HG03039 (cell line): ENCODE data around the gene BPIFB2.

Experiments
- ATAC-seq: cut with Tn5 transposase; IDR thresholded peaks from one replicate; pipeline ENCODE4 v1.9.1; 2021; ENCODE audit warnings: mild to moderate bottlenecking, moderate library complexity; ENCODE audit not compliant: unreplicated experiment

BPIFB2 gene

DNA sequence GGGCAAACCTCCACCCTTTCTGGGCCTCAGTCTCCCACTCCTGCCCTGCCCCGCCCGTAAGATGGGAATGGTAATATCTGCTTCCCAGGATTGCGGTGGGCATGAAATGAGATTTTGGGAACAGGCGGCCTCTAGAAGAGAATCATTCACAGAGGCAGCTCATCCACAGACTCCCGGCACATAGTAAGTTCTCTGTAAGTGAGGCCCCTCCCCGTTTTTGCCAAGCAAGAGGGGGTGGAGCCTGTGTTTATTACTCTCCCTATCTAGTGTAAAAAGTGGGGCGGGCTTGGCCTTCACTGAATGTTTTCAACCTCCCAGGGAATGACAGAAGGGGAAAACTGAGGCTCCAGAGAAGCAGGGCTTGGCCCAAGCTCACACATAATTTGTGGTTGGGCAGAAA, 23.3 kb upstream of the BPIFB2 start:
- ATAC-seq = no peak

- ATAC-seq = no peak
Measured at GRCh38 chr20:32984631-32985354, 22.7 kb upstream of the BPIFB2 start.

DNA sequence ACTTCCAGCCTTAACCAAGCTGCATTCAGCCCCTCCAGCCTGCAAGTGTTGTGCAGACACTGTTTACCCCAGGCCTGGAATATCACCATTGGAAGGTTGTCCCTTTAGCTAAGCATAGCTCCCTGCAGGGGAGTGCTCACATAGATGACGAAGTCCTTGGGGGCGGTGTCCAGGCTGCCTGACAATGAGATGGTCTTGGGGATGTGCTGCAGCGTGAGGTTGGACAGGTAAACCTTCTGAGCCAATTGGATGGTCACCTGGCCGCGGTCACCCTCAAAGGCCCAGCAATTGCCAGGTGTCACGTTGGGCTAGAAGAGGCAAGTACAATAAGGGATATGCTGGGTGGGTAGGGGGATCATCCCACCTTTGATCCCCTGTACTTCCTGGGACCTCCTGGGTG, 21.9 kb upstream of the BPIFB2 start:
- ATAC-seq = no peak

DNA sequence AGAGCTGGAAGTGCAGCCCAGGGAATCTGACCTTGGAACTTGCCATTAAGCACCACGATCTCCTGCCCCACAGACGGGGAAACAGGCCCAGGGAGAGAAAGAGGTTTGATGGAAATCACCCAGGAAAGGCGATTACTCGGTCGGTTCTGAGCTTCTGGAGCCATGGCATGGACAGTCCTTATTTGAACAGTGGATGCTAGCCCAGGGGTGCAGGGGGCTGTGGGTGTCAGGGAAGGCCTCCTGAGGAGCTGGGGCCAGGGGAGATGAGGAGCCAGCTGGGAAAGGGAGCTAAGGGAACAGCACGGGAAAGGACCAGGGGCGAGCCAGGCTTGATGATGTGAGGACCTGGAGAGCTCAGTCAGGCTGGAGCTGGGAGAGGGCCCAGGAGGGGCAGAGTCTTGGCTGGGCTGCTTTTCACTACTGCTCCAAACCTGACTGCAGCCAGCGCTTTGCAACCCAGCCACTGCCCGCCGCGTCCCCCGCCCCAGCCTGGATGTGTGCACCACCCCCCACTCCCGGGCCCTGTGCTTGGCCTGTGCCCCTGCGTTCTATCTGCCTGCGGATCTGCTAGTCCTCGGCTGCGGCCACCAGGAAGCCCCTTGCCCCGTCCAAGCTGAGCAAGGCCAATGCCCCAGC, 21.1 kb upstream of the BPIFB2 start:
- no peak for ATAC-seq

DNA sequence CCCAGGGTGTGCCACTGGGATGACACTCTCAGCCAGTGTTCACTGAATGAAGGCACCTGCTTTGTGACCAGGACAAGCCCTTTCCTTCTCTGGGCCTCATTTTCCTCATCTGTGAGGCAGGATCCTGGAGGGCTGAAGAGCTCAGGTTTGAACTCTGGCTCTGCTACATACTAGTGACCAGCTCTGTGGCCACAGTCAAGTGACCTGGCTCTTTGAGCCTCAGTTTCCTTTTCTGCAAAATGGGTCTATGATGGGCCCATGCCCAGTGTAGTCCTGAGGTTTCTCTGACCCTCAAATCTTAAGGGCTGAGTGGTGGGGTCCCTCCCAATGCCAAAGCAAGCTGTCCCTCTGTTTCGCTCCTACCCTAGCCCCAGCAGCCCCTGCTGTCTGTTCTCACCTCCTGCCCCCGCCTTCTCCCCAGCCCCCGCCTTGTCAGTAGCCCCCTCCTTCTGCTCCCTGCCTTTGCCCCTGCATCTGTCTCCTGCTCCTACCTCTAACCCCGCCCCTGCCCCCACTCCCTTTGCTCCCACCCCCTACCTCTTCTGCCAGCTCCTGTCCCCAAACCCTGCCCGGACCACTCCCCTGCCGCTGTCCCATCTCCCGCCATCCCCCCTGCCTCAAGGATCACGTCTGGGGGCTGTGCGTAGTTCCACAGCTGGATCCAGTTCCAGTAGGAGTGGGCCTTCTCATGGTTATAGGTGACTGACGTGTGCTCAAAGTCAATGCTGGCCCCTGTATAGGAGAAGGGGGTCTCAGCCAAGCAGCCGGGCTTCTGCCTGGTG, 20.3 kb upstream of the BPIFB2 start:
- ATAC-seq = no peak

- no peak for ATAC-seq
Measured at GRCh38 chr20:32988008-32988407, 19.5 kb upstream of the BPIFB2 start.

DNA sequence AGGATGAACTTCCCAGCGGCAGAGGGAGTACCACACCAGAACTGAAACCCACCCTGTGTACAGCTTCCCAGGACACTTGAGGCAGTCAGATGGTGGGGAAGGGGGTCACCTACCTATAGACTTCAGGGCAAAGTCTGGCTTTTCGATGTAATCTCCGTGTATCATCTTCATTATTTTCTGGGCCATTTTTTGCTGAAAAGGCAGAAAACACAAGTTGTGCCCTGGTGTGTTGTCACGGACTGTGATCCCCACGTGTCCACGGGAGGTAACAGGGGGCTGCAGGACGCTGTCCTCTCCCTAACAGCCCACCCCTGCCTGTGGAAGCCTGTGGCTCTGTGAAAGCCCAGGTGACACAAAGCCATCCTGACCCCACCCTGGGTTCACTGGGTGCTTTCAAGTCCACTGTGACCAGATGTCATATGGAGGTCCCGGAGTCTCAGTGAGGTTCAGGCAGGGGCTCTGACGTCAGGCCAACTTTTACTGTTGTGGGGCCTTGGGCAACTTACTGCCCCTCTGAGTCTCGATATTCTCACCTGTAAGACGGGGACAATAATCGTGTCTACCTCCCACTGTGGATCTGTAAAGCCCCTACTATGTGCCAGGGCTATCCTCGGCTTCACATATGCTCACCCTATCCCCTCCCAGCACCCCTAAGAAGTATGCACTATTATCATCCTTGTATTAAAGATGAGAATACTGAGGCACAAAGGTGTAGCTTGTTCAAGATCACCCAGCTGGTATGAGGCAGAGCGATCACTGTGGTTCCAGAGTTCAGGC, 17.8 kb upstream of the BPIFB2 start:
- ATAC-seq = no peak

DNA sequence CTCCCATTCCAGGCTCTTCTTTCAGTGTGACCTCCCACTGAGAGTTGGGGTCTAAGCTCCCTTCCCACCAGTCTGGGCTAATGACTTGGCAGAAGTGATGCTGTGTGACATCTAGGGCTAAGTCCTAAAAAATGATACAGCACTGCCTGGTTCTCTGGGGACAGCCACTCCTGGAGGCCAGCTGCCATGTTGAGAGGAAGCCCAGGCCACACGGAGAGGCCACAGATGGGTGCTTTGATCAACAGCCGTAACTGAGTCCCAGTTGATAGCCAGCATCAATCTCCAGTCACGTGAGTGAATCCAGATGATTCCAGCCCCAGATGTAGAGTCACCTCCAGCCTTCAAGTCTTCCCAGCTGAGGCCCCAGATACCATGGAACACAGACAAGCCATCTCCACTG, 17.1 kb upstream of the BPIFB2 start:
- ATAC-seq = no peak

- ATAC-seq = no peak
Measured at GRCh38 chr20:32991383-32991782, 16.1 kb upstream of the BPIFB2 start.

- ATAC-seq = no peak
Measured at GRCh38 chr20:32991792-32992641, 15.5 kb upstream of the BPIFB2 start.

- no peak for ATAC-seq
Measured at GRCh38 chr20:32993496-32994050, 13.9 kb upstream of the BPIFB2 start.

- no peak for ATAC-seq
Measured at GRCh38 chr20:32995802-32996201, 11.7 kb upstream of the BPIFB2 start.

GRCh38 chr20:32997431-32997830, 10.1 kb upstream of the BPIFB2 start:
- ATAC-seq = no peak

GRCh38 chr20:32999603-33000250, 7.8 kb upstream of the BPIFB2 start:
- ATAC-seq = no peak

DNA sequence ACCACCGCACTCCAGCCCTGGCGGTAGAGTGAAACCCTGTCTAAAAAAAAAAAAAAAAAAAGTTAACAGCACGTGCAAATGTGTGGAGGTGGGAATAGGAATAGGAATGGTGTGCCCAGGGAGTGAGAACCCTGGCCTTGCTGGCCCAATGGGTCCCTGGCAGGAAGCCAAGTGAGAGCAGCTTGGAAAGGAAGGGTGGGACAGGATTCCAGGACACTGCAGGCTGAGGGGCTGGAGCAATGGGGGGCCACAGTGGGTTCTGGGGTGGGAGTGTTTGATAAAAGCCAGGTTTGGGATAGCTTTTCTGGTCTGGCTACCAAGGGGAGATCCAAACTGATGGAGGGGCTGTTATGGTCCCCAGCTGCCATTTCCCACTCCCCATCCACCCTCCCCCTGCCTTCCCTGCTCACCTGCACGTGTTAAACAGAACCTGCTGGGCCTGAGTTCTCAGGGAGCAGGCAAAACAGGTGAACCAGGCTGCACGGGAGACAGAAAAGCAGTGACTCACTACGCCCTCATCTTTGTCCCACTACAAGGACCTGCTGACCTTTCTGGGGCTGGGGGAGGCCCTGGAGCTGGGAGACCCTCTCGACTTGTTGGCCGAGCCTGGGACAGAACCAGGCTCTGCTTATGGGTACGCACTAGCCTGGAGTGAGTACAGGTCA, 6.6 kb upstream of the BPIFB2 start:
- ATAC-seq = no peak

DNA sequence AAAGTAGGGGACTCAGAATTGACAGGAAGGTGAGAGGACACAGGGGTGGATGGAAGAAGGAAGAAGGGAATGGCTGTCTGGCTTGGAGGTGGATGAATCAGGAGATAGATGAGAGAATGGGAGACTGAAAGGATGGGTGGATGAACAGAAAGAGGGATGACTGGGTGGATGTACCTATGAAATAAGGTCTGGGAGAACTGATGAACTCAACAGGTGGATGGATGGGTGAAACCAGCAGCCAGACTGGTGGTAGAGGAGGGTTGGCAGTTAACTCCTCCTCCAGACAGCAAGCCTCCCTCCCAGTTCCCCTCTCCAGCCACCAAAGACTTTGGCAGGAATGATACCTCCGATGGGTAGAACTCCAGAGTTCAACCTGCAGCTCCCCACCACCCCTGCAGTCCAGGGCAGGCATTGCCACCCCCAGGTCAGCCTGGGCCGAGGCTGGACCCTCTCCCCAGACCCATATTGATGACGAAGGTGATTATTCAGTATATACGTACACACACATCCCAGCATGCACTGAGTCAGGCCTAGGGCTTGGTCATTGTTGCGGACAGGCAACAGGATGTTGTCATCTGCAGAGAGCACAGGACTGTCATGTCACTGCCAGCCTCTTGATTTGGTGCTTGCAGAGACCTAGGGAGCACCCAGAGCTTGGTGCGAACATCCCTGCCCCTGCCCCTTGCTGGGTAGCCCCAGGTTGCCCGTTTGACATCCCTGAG, 5.3 kb upstream of the BPIFB2 start:
- ATAC-seq = no peak

DNA sequence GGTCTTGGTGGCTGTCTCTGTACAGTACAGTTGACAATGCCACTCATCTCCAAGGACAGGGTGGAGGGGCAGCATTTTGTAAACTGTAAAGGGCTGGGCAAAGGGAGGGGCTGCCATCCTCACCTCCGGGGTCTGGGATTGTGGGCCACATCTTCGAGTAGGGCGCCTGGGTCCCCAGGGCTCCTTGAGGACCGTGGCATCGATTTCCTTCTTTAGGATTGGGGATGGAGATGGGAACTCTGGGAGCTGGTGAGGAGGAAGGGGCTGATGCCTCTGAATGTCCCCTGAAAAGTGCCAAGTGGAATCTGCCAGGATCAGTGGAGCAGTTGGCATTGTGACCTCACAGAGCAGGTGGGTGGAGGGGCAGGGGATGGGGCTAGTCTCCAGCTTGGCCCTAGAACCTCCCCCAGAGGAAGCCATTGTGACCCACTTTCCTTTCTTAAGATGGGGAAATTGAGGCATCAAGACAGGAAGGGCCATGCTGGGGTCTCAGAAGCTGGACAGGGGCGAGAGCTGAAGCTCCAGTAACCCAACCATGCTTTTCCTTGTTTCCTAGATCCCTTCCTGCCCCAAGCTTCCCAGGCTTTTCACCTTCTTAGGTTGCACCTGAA, 3.3 kb upstream of the BPIFB2 start, which contains the start of gene SUN5:
SUN5 (minus strand) TSS at position 293 of the 611 bp plus-strand sequence; CDS start at position 200, 93 bp downstream.
- ATAC-seq = no peak

GRCh38 chr20:33005132-33005566, 2.4 kb upstream of the BPIFB2 start:
- ATAC-seq = no peak
